ENCODE results near the gene CASK. TPM values are rescaled to one million over a fixed set of nuclear protein-coding genes. Genes with fewer than 3 reads are reported as not detected.
A peak's percentile ranks its signal among the peaks of the same experiment; 100 is the strongest.

CASK gene
- total RNA-seq, 2 donors from 2014 or later: 22.3 to 27.4 TPM

DNA sequence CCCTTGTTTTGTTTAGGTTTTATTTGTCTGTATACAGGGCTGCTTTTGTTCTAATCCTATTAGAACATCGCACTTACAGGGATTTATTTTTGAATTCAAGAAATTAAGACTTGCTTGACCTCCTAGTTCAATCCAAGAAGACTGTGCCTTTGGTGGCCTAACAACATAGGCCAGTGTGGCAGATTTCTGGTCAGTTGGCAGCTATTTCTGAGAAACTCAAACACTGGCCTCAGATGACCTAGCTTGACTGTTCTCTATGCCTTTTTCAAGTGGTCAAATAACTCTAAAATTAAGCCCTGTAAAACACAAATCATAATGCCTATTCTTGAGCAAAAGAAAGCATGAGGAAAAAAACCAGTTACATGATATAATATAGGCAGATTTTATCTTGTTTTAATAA lies 323.8 kb downstream of the CASK start:
- TF ChIP-seq, protein P1, sequence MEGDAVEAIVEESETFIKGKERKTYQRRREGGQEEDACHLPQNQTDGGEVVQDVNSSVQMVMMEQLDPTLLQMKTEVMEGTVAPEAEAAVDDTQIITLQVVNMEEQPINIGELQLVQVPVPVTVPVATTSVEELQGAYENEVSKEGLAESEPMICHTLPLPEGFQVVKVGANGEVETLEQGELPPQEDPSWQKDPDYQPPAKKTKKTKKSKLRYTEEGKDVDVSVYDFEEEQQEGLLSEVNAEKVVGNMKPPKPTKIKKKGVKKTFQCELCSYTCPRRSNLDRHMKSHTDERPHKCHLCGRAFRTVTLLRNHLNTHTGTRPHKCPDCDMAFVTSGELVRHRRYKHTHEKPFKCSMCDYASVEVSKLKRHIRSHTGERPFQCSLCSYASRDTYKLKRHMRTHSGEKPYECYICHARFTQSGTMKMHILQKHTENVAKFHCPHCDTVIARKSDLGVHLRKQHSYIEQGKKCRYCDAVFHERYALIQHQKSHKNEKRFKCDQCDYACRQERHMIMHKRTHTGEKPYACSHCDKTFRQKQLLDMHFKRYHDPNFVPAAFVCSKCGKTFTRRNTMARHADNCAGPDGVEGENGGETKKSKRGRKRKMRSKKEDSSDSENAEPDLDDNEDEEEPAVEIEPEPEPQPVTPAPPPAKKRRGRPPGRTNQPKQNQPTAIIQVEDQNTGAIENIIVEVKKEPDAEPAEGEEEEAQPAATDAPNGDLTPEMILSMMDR (IDR thresholded peaks at IDR 0.05): no peak
- TF ChIP-seq POLR2A (IDR thresholded peaks at IDR 0.05): no peak
- Histone ChIP-seq H3K9me3 (no peaks in the 10 kb centered on the region), H3K4me3 (no peak overlapping the region), H3K4me1 (no peaks in the 10 kb centered on the region), H3K27me3 (no peaks in the 10 kb centered on the region), H3K36me3 (replicated peaks in 1 of 2; ENCODE audit: insufficient read depth in 1 of 2, low read depth in 2 of 2) (no peaks in the 10 kb centered on the region), H3K27ac (no peak overlapping the region)
- ATAC-seq (no peak), DNase-seq (no peak)
- intact Hi-C loops (cut with DNase I): no loop called here
- WGBS, 2 donors: 91 to 92% methylated on average over 1 of the region's 1 CpG

DNA sequence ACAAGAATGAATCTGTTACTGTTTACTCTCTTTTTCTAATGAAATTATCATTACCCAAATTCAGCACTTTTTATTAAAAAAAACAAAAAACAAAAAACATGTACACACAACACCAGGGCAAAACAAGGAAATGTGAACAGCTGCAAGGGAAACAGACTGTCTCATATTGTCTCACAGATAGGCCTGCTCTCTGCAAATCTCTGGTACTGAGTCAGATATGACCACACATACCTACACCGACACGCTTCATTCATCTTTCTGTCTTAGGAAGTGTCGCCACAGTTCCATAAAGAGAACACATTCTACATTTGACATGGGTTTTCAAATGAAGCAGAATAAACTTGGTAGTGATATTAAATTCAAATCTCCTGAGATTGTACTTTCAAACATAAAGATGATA lies 326.8 kb downstream of the CASK start:
- ATAC-seq (no peak), DNase-seq (no peak)
- 83% methylated on average over 3 of the region's 3 CpGs for WGBS, 2 donors
- intact Hi-C loops (cut with DNase I): no loop called here
- H3K9me3 ChIP-seq: no peaks in the 10 kb centered on the region
- TF ChIP-seq POLR2A (IDR thresholded peaks at IDR 0.05): no peak
- TF ChIP-seq, protein P1 (IDR thresholded peaks at IDR 0.05): no peak
- H3K4me1 ChIP-seq: no peaks in the 10 kb centered on the region
- H3K4me3 ChIP-seq: no peak overlapping the region
- H3K36me3 ChIP-seq (replicated peaks in 1 of 2; ENCODE audit: insufficient read depth in 1 of 2, low read depth in 2 of 2): no peaks in the 10 kb centered on the region
- H3K27me3 ChIP-seq: no peaks in the 10 kb centered on the region
- no peak overlapping the region for H3K27ac ChIP-seq

DNA sequence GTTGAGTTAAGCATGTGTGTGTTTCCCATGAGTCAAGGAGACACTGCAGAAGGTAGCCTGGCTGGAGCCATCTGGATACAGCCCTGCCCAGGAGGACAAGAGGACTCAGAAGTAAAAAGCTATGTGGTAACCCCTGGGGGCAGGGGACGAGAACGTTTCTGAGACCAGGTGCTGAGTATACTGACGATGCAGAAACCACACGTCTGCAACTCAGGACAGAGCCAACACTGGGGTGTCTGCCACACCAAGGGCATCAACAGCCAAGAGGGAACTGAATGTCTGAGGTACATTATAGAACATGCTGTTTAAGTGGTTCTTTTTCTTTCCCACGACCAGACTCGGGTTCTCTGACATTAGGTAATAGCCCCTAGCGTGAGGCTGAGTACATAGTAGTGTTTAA lies 328.7 kb downstream of the CASK start:
- TF ChIP-seq, protein P1 (IDR thresholded peaks at IDR 0.05): no peak
- TF ChIP-seq POLR2A (IDR thresholded peaks at IDR 0.05): no peak
- Histone ChIP-seq H3K27me3 (no peaks in the 10 kb centered on the region), H3K4me3 (no peak overlapping the region), H3K27ac (no peak overlapping the region), H3K36me3 (replicated peaks in 1 of 2; ENCODE audit: insufficient read depth in 1 of 2, low read depth in 2 of 2) (no peaks in the 10 kb centered on the region), H3K4me1 (no peaks in the 10 kb centered on the region), H3K9me3 (no peaks in the 10 kb centered on the region)
- 67 to 91% methylated on average over 3 to 6 of the region's 7 CpGs for WGBS, 2 donors
- intact Hi-C loops (cut with DNase I): no loop called here
- peak in 1 of 4 donors; percentile 9 for DNase-seq
- ATAC-seq: no peak

DNA sequence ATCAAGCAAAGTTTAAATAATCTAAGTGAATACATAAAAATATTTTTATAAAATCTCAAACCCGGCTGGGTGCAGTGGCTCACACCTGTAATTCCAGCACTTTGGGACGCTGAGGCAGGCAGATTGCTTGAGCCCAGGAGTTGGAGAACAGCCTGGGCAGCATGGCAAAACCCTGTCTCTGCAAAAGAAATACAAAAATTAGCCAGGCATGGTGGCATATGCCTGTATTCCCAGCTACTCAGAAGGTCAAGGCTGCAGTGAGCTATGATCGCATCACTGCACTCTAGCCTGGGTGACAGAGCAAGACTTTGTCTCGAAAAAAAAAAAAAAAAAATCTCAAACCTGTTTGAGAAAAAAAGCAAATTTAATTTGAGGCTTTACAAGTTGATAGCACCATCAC lies 331.4 kb downstream of the CASK start:
- TF ChIP-seq POLR2A (IDR thresholded peaks at IDR 0.05): no peak
- TF ChIP-seq, protein P1 (IDR thresholded peaks at IDR 0.05): no peak
- WGBS, 2 donors: 75 to 82% methylated on average over 4 of the region's 4 CpGs
- intact Hi-C loops (cut with DNase I): no loop called here

DNA sequence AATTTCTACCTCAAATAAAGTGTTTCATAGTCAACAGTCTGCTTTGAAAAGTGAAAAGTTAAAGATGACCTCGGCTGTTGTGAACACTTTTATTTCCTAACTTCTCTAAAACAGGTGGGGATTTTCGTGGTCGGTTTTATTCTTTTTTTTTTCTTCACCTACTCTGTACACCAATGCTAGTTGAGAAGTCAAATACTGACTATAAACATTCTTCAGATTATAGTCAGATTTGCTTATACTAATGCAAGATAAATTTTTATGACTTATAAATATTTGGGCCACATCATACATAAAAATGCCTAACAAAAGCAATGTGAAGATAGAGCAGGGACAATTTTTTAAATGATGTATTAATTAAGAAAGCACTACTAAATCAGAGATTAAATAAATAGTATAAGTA lies 332.7 kb downstream of the CASK start:
- intact Hi-C loops (cut with DNase I): no loop called here
- no peak overlapping the region for H3K4me3 ChIP-seq
- ATAC-seq (no peak), DNase-seq (no peak)
- no peaks in the 10 kb centered on the region for H3K4me1 ChIP-seq
- H3K36me3 ChIP-seq (replicated peaks in 1 of 2; ENCODE audit: insufficient read depth in 1 of 2, low read depth in 2 of 2): no peaks in the 10 kb centered on the region
- no peak for TF ChIP-seq POLR2A (IDR thresholded peaks at IDR 0.05)
- no peak overlapping the region for H3K27ac ChIP-seq
- WGBS, 2 donors: 97 to 98% methylated on average over 3 of the region's 3 CpGs
- H3K27me3 ChIP-seq: no peaks in the 10 kb centered on the region
- no peaks in the 10 kb centered on the region for H3K9me3 ChIP-seq

More for the DNA sequence above, 331.4 kb downstream of the CASK start:
- Histone ChIP-seq H3K27ac (no peak overlapping the region), H3K4me3 (no peak overlapping the region), H3K9me3 (no peaks in the 10 kb centered on the region), H3K4me1 (no peaks in the 10 kb centered on the region), H3K36me3 (replicated peaks in 1 of 2; ENCODE audit: insufficient read depth in 1 of 2, low read depth in 2 of 2) (no peaks in the 10 kb centered on the region), H3K27me3 (no peaks in the 10 kb centered on the region)
- no peak for DNase-seq
- ATAC-seq: no peak
